ENCODE measurements around the gene PTPRD. TPM values are rescaled to one million over a fixed set of nuclear protein-coding genes. Genes with fewer than 3 reads are reported as not detected.
"Not testable (repeated sequence)": the region's sequence is repeated elsewhere in the genome, so short reads cannot be mapped to it uniquely, and the experiment has no call there.

Gene PTPRD
- total RNA-seq, 2 experiments from 2014 or later, result 0.03 TPM; not detected in 1

- H3K36me3 ChIP-seq (ENCODE audit: insufficient read depth, low read length), result no peaks in the 10 kb centered on the region
- no peaks in the 10 kb centered on the region for H3K9me2 ChIP-seq (ENCODE audit: insufficient read depth, low read length)
- BruUV-seq (replicated peaks), result no TSS peak
- no peaks in the 10 kb centered on the region for H4K20me1 ChIP-seq (ENCODE audit: insufficient read depth, low read length)
- DNase-seq (ENCODE audit: low spot score), result no peak
- no peaks in the 10 kb centered on the region for H3K4me1 ChIP-seq (ENCODE audit: insufficient read depth, low read length, poor library complexity, severe bottlenecking)
- no peak overlapping the region for H3K4me3 ChIP-seq (ENCODE audit: low read depth, low read length, poor library complexity, severe bottlenecking)
- intact Hi-C loops (cut with micrococcal nuclease; ENCODE audit: unreplicated experiment), result no loop called here
- TF ChIP-seq EZH2phosphoT487 (IDR thresholded peaks at IDR 0.05; ENCODE audit: borderline replicate concordance, low read depth, low read length), result no peak
- no peak for TF ChIP-seq CTCF (conservative IDR thresholded peaks at IDR 0.05; ENCODE audit: low read length)
- H2AFZ ChIP-seq (ENCODE audit: low read length), result no peak overlapping the region
- ChIA-PET CTCF (ENCODE audit: unreplicated experiment) (no interaction called here), POLR2A (no interaction called here)
- H3K9me3 ChIP-seq (ENCODE audit: low read length), result no peaks in the 10 kb centered on the region
- no peaks in the 10 kb centered on the region for H3K79me2 ChIP-seq (ENCODE audit: insufficient read depth, low read depth, low read length)
- no peak overlapping the region for H3K4me2 ChIP-seq (ENCODE audit: low read length)
- no peak overlapping the region for H3K27ac ChIP-seq (ENCODE audit: low read depth, low read length, poor library complexity, severe bottlenecking)
Measured at GRCh38 chr9:9099646-9100045, 1513.2 kb downstream of the PTPRD start.

GRCh38 chr9:9097254-9097653 lies 1515.5 kb downstream of the PTPRD start:
- BruUV-seq (replicated peaks); H3K4me3 ChIP-seq (ENCODE audit: low read depth, low read length, poor library complexity, severe bottlenecking): not testable (repeated sequence)

GRCh38 chr9:9091387-9091786 lies 1521.4 kb downstream of the PTPRD start:
- H3K4me2 ChIP-seq (ENCODE audit: low read length), result no peak overlapping the region
- no peak overlapping the region for H3K4me3 ChIP-seq (ENCODE audit: low read depth, low read length, poor library complexity, severe bottlenecking)
- TF ChIP-seq CTCF (conservative IDR thresholded peaks at IDR 0.05; ENCODE audit: low read length) (no peak), EZH2phosphoT487 (IDR thresholded peaks at IDR 0.05; ENCODE audit: borderline replicate concordance, low read depth, low read length) (no peak)
- CTCF ChIA-PET (ENCODE audit: unreplicated experiment), result no interaction called here
- H3K36me3 ChIP-seq (ENCODE audit: insufficient read depth, low read length), result no peaks in the 10 kb centered on the region
- no peak overlapping the region for H3K27ac ChIP-seq (ENCODE audit: low read depth, low read length, poor library complexity, severe bottlenecking)
- POLR2A ChIA-PET, result no interaction called here
- intact Hi-C loops (cut with micrococcal nuclease; ENCODE audit: unreplicated experiment), result no loop called here
- no peaks in the 10 kb centered on the region for H3K9me2 ChIP-seq (ENCODE audit: insufficient read depth, low read length)
- no peak overlapping the region for H2AFZ ChIP-seq (ENCODE audit: low read length)
- H3K4me1 ChIP-seq (ENCODE audit: insufficient read depth, low read length, poor library complexity, severe bottlenecking), result no peaks in the 10 kb centered on the region
- no peaks in the 10 kb centered on the region for H4K20me1 ChIP-seq (ENCODE audit: insufficient read depth, low read length)
- no peak for DNase-seq (ENCODE audit: low spot score)
- no TSS peak for BruUV-seq (replicated peaks)
- no peaks in the 10 kb centered on the region for H3K79me2 ChIP-seq (ENCODE audit: insufficient read depth, low read depth, low read length)
- no peaks in the 10 kb centered on the region for H3K9me3 ChIP-seq (ENCODE audit: low read length)

More at GRCh38 chr9:9097254-9097653, 1515.5 kb downstream of the PTPRD start:
- intact Hi-C loops (cut with micrococcal nuclease; ENCODE audit: unreplicated experiment); POLR2A ChIA-PET; H3K36me3 ChIP-seq (ENCODE audit: insufficient read depth, low read length); H3K27ac ChIP-seq (ENCODE audit: low read depth, low read length, poor library complexity, severe bottlenecking); H3K9me3 ChIP-seq (ENCODE audit: low read length); CTCF ChIA-PET (ENCODE audit: unreplicated experiment); H3K79me2 ChIP-seq (ENCODE audit: insufficient read depth, low read depth, low read length); H3K4me2 ChIP-seq (ENCODE audit: low read length); H2AFZ ChIP-seq (ENCODE audit: low read length); DNase-seq (ENCODE audit: low spot score); H4K20me1 ChIP-seq (ENCODE audit: insufficient read depth, low read length); H3K9me2 ChIP-seq (ENCODE audit: insufficient read depth, low read length); H3K4me1 ChIP-seq (ENCODE audit: insufficient read depth, low read length, poor library complexity, severe bottlenecking): not testable (repeated sequence)

All from OCI-LY7 (cell line).